ENCODE measurements around the gene SLC35B4. TPM values are rescaled to one million over a fixed set of nuclear protein-coding genes. Genes with fewer than 3 reads are reported as not detected.

Gene SLC35B4
- polyA plus RNA-seq, 1 experiment = 25.1 TPM

GRCh38 chr7:134355004-134355525 lies 38.3 kb upstream of the SLC35B4 start:
- Histone ChIP-seq H3K27me3 (ENCODE audit: control insufficient read depth, insufficient read depth, low read length) (peaks cover 4% of the 10 kb centered on the region; the same call in 1 of the 2 replicates), H3K36me3 (ENCODE audit: control insufficient read depth, insufficient read depth, low read length) (no peaks in the 10 kb centered on the region), H3K4me3 (ENCODE audit: low read depth, low read length) (no peak overlapping the region)
- no peak for TF ChIP-seq CTCF (IDR thresholded peaks at IDR 0.05; ENCODE audit: insufficient read depth, low read depth, low read length)
- ChIA-PET CTCF (no interaction called here), POLR2A (no interaction called here)
- DNase-seq (ENCODE audit: low read depth) = no peak

- DNase-seq (ENCODE audit: low read depth) = no peak
- peaks cover 4% of the 10 kb centered on the region; the same call in 1 of the 2 replicates for H3K27me3 ChIP-seq (ENCODE audit: control insufficient read depth, insufficient read depth, low read length)
- no peaks in the 10 kb centered on the region for H3K36me3 ChIP-seq (ENCODE audit: control insufficient read depth, insufficient read depth, low read length)
- TF ChIP-seq CTCF (IDR thresholded peaks at IDR 0.05; ENCODE audit: insufficient read depth, low read depth, low read length) = no peak
- no peak overlapping the region for H3K4me3 ChIP-seq (ENCODE audit: low read depth, low read length)
- POLR2A ChIA-PET = no interaction called here
- CTCF ChIA-PET = no interaction called here
Measured at GRCh38 chr7:134353411-134353810, 36.7 kb upstream of the SLC35B4 start.

- no peak for TF ChIP-seq CTCF (IDR thresholded peaks at IDR 0.05; ENCODE audit: insufficient read depth, low read depth, low read length)
- ChIA-PET POLR2A (no interaction called here), CTCF (interaction anchor here (0.6 to 1.1 kb wide), 2 partner anchors 22 to 923 kb away, joined by 3 read pairs; no protein-coding TSS in a partner anchor)
- Histone ChIP-seq H3K27me3 (ENCODE audit: control insufficient read depth, insufficient read depth, low read length) (peaks cover 4% of the 10 kb centered on the region; the same call in 1 of the 2 replicates), H3K4me3 (ENCODE audit: low read depth, low read length) (no peak overlapping the region), H3K36me3 (ENCODE audit: control insufficient read depth, insufficient read depth, low read length) (no peaks in the 10 kb centered on the region)
- no peak for DNase-seq (ENCODE audit: low read depth)
Measured at GRCh38 chr7:134351424-134351823, 34.7 kb upstream of the SLC35B4 start.

GRCh38 chr7:134350709-134351108 lies 34.0 kb upstream of the SLC35B4 start:
- H3K36me3 ChIP-seq (ENCODE audit: control insufficient read depth, insufficient read depth, low read length) = no peaks in the 10 kb centered on the region
- H3K27me3 ChIP-seq (ENCODE audit: control insufficient read depth, insufficient read depth, low read length) = peaks cover 4% of the 10 kb centered on the region; the same call in 1 of the 2 replicates
- no peak for DNase-seq (ENCODE audit: low read depth)
- no peak overlapping the region for H3K4me3 ChIP-seq (ENCODE audit: low read depth, low read length)
- POLR2A ChIA-PET = no interaction called here
- CTCF ChIA-PET = interaction anchor here (0.7 to 1.1 kb wide), 2 partner anchors 13 to 21 kb away, joined by 3 read pairs; no protein-coding TSS in a partner anchor
- TF ChIP-seq CTCF (IDR thresholded peaks at IDR 0.05; ENCODE audit: insufficient read depth, low read depth, low read length) = no peak

- Histone ChIP-seq H3K36me3 (ENCODE audit: control insufficient read depth, insufficient read depth, low read length) (no peaks in the 10 kb centered on the region), H3K4me3 (ENCODE audit: low read depth, low read length) (no peak overlapping the region), H3K27me3 (ENCODE audit: control insufficient read depth, insufficient read depth, low read length) (peaks cover 11% of the 10 kb centered on the region)
- no peak for DNase-seq (ENCODE audit: low read depth)
- 0 out of 2 replicates have a peak, but pooled peaks have one; percentile 3 for TF ChIP-seq CTCF (IDR thresholded peaks at IDR 0.05; ENCODE audit: insufficient read depth, low read depth, low read length)
- POLR2A ChIA-PET = no interaction called here
- CTCF ChIA-PET = interaction anchor here (1.1 to 2.2 kb wide), 2 partner anchors 10 to 12 kb away, joined by 3 to 12 read pairs; no protein-coding TSS in a partner anchor
Measured at GRCh38 chr7:134347567-134347966, 30.8 kb upstream of the SLC35B4 start.
